ENCODE results near the gene GOLGA3. TPM values are rescaled to one million over a fixed set of nuclear protein-coding genes. Genes with fewer than 3 reads are reported as not detected.
A peak's percentile ranks its signal among the peaks of the same experiment; 100 is the strongest.
"Not testable (repeated sequence)": the region's sequence is repeated elsewhere in the genome, so short reads cannot be mapped to it uniquely, and the experiment has no call there.

GOLGA3 gene
- total and polyA plus RNA-seq, 12 donors, result 11.7 to 83.5 (median 48.0) TPM

GRCh38 chr12:132764231-132764630, 64.4 kb downstream of the GOLGA3 start:
- Histone ChIP-seq H3K27ac (no peak overlapping the region), H3K4me3 (no peak overlapping the region), H3K4me1 (replicated peaks in 1 of 2) (peaks cover 19 to 32% of the 10 kb centered on the region in 2 donors), H3K27me3 (no peaks in the 10 kb centered on the region), H3K9me3 (replicated peaks in 1 of 3) (no peaks in the 10 kb centered on the region), H3K36me3 (replicated peaks in 1 of 2) (no peaks in the 10 kb centered on the region)
- 91 to 97% (median 96%) methylated on average over 20 of the region's 20 CpGs for WGBS, 4 donors
- DNase-seq, result no peak
- no peak for TF ChIP-seq POLR2A (IDR thresholded peaks at IDR 0.05)
- no peak for TF ChIP-seq CTCF (IDR thresholded peaks at IDR 0.05)
- intact Hi-C loops (cut with DNase I), result no loop called here

- Histone ChIP-seq H3K36me3 (replicated peaks in 1 of 2) (peaks cover 0 to 5% of the 10 kb centered on the region in 2 donors), H3K4me1 (replicated peaks in 1 of 2) (peaks cover 12 to 25% of the 10 kb centered on the region in 2 donors), H3K9me3 (replicated peaks in 1 of 3) (no peaks in the 10 kb centered on the region), H3K27ac (peak overlapping the region; percentile 85 to 99 (median 97)), H3K27me3 (no peaks in the 10 kb centered on the region), H3K4me3 (peak overlapping the region in 2 of 4 donors; percentile 44 to 99)
- DNase-seq, result peak; percentile 80 to 89 (median 84)
- intact Hi-C loops (cut with DNase I), result no loop called here
- 0 to 1% (median 0%) methylated on average over 1 to 88 of the region's 89 CpGs for WGBS, 4 donors
- peak in 5 of 6 experiments; percentile 10 to 38 (median 26) for TF ChIP-seq CTCF (IDR thresholded peaks at IDR 0.05)
- peak; percentile 47 to 81 for TF ChIP-seq POLR2A (IDR thresholded peaks at IDR 0.05)
Observed at GRCh38 chr12:132761921-132762583, 66.6 kb downstream of the GOLGA3 start.

- TF ChIP-seq CTCF (IDR thresholded peaks at IDR 0.05), result no peak
- no peak for TF ChIP-seq POLR2A (IDR thresholded peaks at IDR 0.05)
- Histone ChIP-seq H3K27ac (peak within 1 kb of the TSS; percentile 90 to 99 (median 97)), H3K27me3 (no peaks in the 10 kb centered on the region), H3K4me1 (replicated peaks in 1 of 2) (peaks cover 12 to 25% of the 10 kb centered on the region in 2 donors), H3K36me3 (replicated peaks in 1 of 2) (peaks cover 0 to 12% of the 10 kb centered on the region in 2 donors), H3K9me3 (replicated peaks in 1 of 3) (no peaks in the 10 kb centered on the region), H3K4me3 (peak within 1 kb of the TSS; percentile 41 to 99 (median 58))
- 0 to 1% (median 1%) methylated on average over 15 to 93 of the region's 97 CpGs for WGBS, 4 donors
- peak; percentile 48 to 79 (median 70) for DNase-seq
- intact Hi-C loops (cut with DNase I), result no loop called here
Observed at GRCh38 chr12:132761032-132761920, 67.4 kb downstream of the GOLGA3 start, which contains the start of gene ANKLE2. Gene ANKLE2, minus strand, starts transcription at chr12:132761832. Its CDS starts 34 bp downstream, at chr12:132761798.

- DNase-seq, result no peak
- Histone ChIP-seq H3K4me3 (no peak overlapping the region), H3K36me3 (replicated peaks in 1 of 2) (peaks cover 0 to 23% of the 10 kb centered on the region in 2 donors), H3K27me3 (no peaks in the 10 kb centered on the region), H3K27ac (peak overlapping the region; percentile 90 to 99 (median 92)), H3K4me1 (replicated peaks in 1 of 2) (peaks cover 12 to 25% of the 10 kb centered on the region in 2 donors), H3K9me3 (replicated peaks in 1 of 3) (no peaks in the 10 kb centered on the region)
- WGBS, 4 donors, result 91 to 94% (median 91%) methylated on average over 8 of the region's 8 CpGs
- intact Hi-C loops (cut with DNase I), result no loop called here
- TF ChIP-seq POLR2A (IDR thresholded peaks at IDR 0.05), result no peak
- TF ChIP-seq CTCF (IDR thresholded peaks at IDR 0.05), result no peak
Observed at GRCh38 chr12:132759359-132759758, 69.3 kb downstream of the GOLGA3 start.

- H3K27me3 ChIP-seq; H3K4me3 ChIP-seq; DNase-seq; H3K9me3 ChIP-seq (replicated peaks in 1 of 3); intact Hi-C loops (cut with DNase I): not testable (repeated sequence)
- peaks cover 12 to 25% of the 10 kb centered on the region in 2 donors for H3K4me1 ChIP-seq (replicated peaks in 1 of 2)
- H3K36me3 ChIP-seq (replicated peaks in 1 of 2), result peaks cover 0 to 28% of the 10 kb centered on the region in 2 donors
- H3K27ac ChIP-seq, result peak overlapping the region in 1 of 5 donors; percentile 10
- WGBS, 4 donors, result 75 to 89% (median 85%) methylated on average over 10 to 26 of the region's 28 CpGs
Observed at GRCh38 chr12:132758825-132759224, 69.8 kb downstream of the GOLGA3 start.
